ENCODE results near the gene P2RY12.

DNA sequence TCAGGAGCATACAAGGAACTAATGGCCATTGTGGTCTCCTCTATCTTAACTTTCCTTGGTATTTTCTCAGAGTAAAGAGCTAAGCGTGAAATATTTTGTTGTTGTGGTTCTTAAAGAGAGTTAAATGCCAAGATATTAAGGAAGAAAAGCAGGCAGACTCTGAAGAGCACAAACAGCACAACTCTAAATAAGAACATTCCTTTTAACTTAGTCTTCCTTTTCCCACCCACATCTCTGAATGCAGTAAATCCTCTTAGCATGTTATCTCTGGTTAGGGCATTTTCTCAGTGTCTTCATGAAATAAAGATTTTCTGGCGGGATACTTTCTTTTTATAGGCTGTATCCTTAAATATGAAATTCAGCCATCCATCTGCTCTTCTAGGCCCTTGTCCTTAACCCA is 69.4 kb downstream of the P2RY12 start:
- TF ChIP-seq EZH2 (IDR thresholded peaks at IDR 0.05; ENCODE audit: borderline replicate concordance, low read depth, low read length, severe bottlenecking), result no peak
- TF ChIP-seq, protein P1, sequence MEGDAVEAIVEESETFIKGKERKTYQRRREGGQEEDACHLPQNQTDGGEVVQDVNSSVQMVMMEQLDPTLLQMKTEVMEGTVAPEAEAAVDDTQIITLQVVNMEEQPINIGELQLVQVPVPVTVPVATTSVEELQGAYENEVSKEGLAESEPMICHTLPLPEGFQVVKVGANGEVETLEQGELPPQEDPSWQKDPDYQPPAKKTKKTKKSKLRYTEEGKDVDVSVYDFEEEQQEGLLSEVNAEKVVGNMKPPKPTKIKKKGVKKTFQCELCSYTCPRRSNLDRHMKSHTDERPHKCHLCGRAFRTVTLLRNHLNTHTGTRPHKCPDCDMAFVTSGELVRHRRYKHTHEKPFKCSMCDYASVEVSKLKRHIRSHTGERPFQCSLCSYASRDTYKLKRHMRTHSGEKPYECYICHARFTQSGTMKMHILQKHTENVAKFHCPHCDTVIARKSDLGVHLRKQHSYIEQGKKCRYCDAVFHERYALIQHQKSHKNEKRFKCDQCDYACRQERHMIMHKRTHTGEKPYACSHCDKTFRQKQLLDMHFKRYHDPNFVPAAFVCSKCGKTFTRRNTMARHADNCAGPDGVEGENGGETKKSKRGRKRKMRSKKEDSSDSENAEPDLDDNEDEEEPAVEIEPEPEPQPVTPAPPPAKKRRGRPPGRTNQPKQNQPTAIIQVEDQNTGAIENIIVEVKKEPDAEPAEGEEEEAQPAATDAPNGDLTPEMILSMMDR (IDR thresholded peaks at IDR 0.05; ENCODE audit: borderline replicate concordance, extremely low read depth, low read length, poor library complexity, severe bottlenecking), result no peak

All from DND-41 (cell line).